Erythroblast (primary cell): ENCODE results near the gene CD7.
"Not testable (repeated sequence)": the region's sequence is repeated elsewhere in the genome, so short reads cannot be mapped to it uniquely, and the experiment has no call there.

Experiments
- DNase-seq, 2 experiments: peaks; one replicate each; lab custom pipeline; 2025; lab: John Stamatoyannopoulos, UW
- GATA1 ChIP-seq: IDR thresholded peaks from 2 replicates; pipeline ENCODE4 v1.6.1; 2011; ENCODE audit warnings: low read depth, mild to moderate bottlenecking, control low read depth, low read length, moderate library complexity
- POLR2A ChIP-seq: IDR thresholded peaks from 2 replicates; pipeline ENCODE4 v1.6.1; 2011; ENCODE audit warnings: mild to moderate bottlenecking, low read length

CD7 gene

DNA sequence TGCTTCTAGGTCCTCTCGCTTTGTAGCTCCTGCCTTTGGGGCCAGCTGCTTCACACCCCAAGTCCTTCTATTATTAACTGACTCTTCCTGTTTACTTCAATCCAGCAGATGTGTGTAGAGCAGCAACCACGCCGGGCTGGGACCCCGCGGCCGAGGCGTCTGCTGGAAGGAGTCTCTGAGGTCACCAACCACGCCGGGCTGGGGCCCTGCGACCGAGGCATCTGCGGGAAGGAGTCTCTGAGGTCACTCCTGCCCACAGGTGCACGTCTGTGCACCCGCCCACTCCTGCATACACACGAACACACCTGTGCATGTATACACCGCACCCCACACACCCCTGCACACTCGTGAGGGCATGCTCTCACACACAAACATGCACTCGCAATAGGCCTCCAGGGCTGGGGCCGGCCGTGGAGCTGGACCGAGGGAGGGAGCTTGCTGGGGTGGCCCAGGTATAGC lies 33.9 kb upstream of the CD7 start:
- no peak for DNase-seq
- TF ChIP-seq GATA1 = no peak
- TF ChIP-seq POLR2A = no peak

DNA sequence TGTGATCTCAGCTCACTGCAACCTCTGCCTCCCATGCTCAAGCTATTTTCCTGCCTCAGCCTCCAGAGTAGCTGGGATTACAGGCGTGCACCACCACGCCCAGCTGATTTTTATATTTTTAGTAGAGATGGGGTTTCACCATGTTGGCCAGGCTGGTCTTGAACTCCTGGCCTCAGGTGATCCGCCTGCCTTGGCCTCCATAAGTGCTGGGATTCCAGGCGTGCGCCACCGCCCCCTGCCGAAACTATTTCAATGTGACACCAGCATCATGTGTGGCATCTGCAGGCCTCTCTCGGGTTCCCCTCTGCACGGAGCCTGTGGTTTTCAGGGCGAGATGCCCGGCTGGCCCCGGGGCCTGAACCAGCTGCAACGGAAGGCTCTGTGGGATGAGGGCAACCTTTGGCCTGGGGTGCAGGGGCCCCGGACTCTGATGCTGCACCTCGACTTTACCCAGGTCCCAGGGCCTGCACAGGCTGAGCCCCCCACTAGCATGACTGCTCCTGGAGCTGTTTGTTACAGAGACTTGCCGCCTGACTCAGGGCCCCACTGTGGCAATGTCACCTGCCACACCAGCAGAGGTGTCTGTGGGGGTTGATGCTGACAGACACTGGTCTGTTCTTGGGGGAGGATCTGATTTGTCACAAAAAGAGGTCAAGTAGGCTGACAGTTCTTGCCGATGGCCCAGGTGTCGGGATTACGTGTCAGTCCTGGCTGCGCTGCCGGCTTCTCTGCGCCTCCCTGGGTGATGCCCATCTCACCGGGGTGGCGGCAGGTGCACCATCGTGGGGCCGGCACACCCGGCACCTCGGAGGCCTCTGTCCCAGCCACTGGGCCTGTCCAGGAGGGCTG lies 33.0 kb upstream of the CD7 start:
- no peak for TF ChIP-seq POLR2A
- no peak for TF ChIP-seq GATA1
- DNase-seq = peak; percentile 32 to 53

DNA sequence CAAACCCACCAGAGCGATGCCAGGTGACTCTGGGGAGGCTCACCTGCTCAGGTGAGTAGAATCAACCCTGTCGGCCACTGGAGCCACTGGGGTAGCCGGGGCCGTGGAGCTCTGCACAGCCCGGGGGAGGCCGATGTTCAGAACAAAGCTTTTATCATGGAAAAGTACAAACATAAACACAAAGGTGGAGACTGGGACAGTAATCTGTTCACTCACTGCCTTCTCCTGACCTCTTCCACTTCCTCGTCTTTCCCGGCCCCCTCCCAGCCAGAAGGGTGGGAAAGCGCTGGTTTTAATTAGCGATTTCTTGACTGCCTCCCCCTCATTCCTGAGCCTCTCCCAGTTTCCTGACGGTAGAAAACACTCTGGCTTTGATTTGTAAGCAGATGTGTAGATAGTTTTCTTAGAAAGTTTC lies 31.9 kb upstream of the CD7 start:
- TF ChIP-seq GATA1 (no peak), POLR2A (no peak)
- DNase-seq = no peak

DNA sequence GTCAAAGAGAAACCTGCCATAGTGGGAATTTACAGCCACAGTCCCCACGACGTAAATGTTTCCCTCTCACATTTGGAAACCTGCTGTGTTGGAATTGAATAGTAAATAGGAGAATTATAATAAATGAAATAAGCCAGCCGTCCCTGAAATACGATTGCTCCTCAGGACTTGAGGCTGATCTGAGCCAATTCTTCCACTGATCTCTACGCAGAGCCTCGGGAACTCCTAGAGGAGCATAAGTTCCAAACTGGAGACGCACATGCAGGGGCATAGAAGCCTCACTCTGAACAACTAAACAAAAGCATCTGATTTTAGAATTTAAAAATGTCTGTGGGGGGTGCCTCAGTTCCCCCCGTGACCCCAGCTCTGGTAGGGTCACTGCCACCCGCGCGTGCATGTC lies 31.5 kb upstream of the CD7 start:
- no peak for TF ChIP-seq POLR2A
- TF ChIP-seq GATA1 = no peak
- no peak for DNase-seq

DNA sequence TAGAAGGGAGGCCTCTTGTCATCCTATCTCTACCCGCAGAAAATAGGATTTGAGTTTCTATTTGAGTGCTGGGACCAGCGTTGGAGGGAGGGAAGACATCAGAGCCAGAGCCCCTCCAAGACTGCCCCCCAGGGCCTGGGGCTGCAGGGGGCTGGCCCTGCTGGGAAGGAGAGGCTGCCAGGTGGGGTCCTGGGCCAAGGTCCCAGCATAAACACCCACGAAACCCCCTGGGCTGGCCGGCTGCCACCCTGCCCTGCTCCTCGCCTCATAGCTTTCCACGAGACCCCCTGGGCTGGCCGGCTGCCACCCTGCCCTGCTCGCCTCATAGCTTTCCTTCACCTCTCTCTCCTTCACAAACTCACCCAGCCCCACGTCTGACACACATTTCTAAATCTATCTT lies 31.0 kb upstream of the CD7 start:
- TF ChIP-seq POLR2A = no peak
- no peak for TF ChIP-seq GATA1
- no peak for DNase-seq

DNA sequence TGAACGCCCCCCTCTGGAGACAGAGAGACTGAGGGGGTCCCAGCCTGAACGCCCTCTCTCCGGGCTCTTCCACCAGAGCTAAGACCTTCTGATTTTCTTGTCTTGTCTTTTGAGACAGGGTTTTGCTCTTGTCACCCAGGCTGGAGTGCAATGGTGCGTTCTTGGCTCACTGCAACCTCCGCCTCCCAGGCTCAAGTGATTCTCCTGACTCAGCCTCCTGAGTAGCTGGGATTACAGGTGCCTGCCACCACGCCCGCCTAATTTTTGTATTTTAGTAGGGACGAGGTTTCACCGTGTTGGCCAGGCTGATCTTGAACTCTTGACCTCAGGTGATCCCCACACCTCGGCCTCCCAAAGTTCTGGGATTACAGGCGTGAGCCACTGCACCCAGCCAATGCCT lies 30.6 kb upstream of the CD7 start:
- DNase-seq = not testable (repeated sequence)

DNA sequence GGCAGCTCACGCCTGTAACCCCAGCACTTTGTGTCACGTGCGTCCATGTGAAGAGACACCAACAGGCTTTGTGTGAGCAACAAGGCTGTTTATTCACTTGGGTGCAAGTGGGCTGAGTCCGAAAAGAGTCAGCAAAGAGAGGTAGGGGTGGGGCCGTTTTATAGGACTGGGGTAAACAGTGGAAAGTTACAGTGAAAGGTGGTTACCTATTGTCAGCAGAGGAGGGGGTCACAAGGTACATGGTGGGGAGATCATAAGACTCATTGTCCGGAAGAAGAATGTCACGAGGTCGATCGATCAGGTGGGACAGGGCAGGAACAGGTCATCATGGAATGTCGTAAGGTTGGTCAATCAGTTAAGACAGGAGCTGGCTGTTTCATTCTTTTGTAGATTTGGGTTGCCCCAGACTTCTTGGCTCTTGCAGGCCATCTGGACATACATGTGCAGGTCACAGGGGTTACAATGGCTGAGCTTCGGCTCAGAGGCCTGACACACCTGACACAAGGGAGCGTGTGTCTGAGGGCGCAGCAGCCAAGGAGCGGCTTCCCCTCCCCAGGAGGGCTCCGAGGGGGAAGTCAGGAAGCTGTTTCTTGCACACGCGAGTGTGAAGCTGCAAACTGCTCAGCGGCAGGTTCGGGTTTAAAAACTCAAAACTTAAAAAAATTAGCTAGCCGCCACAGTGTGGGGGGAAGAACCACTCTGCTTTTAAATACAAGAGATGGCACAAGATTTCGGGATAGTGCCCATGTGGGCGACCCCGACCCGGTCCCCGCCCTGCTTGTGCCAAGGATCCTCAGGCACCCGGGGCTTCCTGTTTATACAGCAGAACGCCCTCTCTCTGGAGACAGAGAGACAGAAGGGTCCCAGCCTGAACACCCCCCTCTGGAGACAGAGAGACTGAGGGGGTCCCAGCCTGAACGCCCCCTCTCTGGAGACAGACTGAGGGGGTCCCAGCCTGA lies 29.2 kb upstream of the CD7 start:
- DNase-seq = no peak
- TF ChIP-seq GATA1 (no peak), POLR2A (no peak)

DNA sequence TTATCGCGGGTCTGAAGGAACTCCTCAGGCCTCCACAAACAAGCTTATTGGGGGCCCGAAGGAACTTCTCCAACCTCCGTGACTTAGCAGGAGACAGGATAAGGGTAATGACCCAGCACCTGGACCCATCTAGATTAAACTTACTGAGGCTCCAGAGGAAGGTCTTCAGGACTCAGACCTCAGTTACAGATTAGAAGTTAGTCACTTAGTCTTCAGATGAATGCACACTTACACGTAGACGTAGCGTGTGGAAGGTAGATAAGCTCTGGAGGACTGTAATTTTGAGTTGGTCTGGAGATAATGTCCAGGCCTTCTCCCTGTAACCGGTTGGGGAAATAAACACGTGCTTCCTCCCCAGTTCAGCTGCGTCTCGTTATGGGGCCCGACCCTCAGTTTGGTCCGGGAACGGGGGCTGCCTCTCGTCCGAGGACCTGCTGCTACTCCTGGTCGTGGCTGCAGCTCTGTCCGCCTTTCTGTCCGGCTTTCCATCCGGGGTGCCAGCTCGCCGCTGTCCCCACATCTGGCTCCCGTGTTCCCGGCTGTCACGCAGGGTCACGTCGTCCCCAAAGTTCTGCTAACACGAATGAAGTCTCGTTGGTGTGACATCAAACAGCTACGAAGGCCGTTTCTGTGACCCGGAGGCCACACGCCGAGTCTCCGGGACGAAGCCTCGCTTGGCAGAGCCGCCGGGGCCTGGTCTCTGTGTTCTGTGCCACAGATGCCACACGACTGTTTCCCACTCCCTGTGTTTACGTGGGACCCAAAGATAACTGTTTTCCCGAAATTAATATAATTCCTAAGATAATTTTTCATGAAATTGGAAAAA lies 28.0 kb upstream of the CD7 start:
- TF ChIP-seq GATA1 (no peak), POLR2A (no peak)
- DNase-seq = peak; percentile 51 to 84

DNA sequence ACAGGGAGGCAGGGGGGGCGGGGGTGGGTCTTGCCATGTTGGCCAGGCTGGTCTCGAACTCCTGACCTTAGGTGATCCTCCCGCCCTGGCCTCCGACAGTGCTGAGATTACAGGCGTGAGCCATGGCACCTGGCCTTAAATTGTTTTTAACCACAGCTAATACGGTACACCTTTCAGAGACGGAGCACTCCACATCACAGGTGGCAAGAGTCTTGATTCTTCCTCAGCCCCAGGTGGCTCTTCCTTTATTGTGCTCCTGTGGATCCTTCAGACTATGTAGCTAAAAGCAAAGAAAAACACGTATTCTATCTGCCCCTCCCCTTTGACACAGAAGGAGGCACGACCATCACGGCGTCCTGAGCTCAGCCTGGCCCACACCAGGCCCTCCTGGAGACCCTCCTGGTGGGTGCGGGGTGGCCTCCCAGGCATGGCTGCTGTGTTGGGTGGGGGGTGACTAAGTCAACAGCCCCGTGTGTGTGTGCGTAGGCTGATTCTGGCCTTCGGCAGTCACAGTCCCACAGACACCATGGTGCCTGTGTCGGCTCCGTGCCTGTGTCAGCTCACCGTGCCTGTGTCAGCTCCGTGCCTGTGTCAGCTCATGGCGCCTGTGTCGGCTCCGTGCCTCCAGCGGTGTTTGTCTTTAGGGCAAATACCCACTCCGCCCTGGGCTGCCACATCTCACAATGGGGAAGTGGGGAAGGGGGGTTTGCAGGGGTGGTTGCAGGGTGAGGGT lies 26.9 kb upstream of the CD7 start:
- TF ChIP-seq POLR2A = no peak
- TF ChIP-seq GATA1 = no peak

DNA sequence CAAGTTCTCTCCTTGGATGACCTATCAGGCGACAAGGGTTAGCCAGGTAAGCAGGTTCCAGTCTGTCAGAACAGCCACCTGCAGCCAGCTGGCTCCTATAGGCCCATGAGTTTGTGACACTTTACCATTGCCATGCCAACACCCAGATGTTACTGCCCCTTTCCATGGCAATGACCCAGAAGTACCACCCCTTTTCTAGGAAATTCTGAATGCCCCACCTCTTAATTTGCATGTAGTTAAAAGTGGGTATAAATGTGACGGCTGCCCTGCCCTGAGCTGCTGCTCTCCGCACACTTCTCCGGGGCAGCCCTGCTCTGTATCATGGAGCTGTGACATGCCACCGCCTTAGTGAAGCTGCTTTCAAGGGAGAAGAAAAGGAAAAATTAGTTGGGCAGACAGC lies 26.2 kb upstream of the CD7 start:
- TF ChIP-seq POLR2A (no peak), GATA1 (no peak)

More for the DNA sequence above, 26.9 kb upstream of the CD7 start:
- no peak for DNase-seq

DNA sequence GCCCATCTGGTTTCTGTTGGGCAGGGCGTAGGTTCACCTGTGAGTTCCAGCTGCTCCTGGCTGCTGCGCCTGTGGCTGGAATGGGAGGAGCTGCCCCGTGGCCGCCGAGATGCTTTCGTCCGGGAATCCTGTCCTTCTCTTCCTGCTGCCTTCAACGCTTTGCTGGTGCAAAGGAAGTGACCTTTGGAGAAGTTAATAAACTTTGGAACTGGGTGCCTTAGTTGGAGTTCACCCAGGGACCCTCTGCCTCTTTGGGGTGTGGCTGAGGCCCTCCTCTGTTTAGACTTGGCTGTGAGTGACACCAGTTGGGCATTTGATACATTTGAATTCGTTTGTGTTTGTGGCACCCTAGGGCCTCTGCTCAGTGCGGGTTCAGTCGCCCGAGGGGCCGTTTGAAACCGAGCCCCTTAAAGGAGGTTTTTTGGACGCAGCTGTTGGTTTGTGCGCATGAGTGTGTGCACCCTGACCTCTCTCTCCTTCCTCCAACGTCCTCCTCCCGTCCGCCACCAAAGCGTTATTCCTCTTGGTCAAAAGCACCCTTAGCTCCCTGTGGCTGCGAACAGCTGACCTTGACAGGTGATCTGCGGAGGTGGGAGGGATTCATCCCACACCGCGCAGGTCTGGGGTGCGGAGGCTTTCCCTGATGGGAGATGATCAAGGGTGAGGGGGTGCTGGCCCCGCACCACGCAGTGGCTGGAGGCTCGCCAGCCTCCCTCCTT lies 25.1 kb upstream of the CD7 start:
- no peak for DNase-seq
- TF ChIP-seq GATA1 (no peak), POLR2A (no peak)

More for the DNA sequence above, 26.2 kb upstream of the CD7 start:
- DNase-seq = peak; percentile 28 to 43

DNA sequence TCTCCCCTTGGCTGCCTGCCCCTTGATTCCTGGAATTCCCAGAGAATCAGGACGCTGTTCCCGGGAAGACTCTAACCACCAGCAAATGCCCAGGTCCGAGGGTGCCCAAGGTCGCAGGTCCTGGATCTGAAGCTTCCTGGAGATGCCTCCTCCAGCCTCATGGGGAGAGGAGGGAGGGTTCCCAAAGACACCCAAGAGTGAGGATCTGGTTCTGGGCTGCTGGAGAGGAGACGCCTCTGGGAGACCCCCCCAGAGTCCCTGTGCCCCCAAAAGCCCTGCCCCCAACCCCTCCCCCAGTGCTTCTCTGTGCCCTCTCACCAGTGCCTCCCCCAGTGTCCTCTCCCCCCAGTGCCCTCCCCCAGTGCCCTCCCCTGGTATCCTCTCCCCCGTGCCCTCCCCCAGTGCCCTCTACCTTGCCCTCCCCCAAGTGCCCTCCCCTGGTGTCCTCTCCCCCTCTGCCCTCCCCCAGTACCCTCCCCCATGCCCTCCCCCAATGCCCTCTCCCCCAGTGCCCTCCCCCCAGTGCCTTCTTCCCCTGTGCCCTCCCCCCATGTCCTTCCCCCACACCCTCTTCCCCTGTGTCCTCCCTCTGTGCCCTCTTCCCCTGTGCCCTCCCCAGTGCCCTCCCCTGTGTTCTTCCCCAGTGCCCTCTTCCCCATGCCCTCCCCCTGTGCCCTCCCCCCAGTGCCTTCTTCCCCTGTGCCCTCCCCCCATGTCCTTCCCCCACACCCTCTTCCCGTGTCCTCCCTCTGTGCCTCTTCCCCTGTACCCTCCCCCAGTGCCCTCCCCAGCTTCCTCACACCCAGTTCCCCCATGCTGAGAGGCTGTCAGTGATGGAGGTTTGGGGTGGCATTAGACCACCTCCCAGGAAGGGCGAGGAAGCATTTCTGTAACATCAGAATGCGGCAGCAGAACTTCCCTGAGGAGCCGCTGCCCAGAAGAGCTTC lies 22.5 kb upstream of the CD7 start:
- TF ChIP-seq GATA1 = no peak
- TF ChIP-seq POLR2A = no peak
- no peak for DNase-seq
